HFF-Myc (cell line): ENCODE results near the gene TNNT3.

ENCODE experiments used
- DNase-seq: peaks from one replicate; pipeline ENCODE4 v3.0.0-alpha.2; 2011; ENCODE audit warnings: low read depth; ENCODE audit errors: extremely low read depth
- H3K4me3 ChIP-seq: replicated peaks from 2 replicates; pipeline ENCODE4 v1.5.1; 2011; ENCODE audit warnings: low read depth, mild to moderate bottlenecking, control low read depth, low read length
- TF ChIP-seq, protein P1 (sequence below): IDR thresholded peaks from 2 replicates; pipeline ENCODE4 v1.5.1; 2012; ENCODE audit warnings: mild to moderate bottlenecking, low read depth, low read length, control low read depth; ENCODE audit errors: missing control alignments

TNNT3 gene

GRCh38 chr11:1931341-1932104 lies 12.0 kb downstream of the TNNT3 start:
- no peak overlapping the region for H3K4me3 ChIP-seq
- peak; percentile 3 for DNase-seq
- TF ChIP-seq, protein P1, sequence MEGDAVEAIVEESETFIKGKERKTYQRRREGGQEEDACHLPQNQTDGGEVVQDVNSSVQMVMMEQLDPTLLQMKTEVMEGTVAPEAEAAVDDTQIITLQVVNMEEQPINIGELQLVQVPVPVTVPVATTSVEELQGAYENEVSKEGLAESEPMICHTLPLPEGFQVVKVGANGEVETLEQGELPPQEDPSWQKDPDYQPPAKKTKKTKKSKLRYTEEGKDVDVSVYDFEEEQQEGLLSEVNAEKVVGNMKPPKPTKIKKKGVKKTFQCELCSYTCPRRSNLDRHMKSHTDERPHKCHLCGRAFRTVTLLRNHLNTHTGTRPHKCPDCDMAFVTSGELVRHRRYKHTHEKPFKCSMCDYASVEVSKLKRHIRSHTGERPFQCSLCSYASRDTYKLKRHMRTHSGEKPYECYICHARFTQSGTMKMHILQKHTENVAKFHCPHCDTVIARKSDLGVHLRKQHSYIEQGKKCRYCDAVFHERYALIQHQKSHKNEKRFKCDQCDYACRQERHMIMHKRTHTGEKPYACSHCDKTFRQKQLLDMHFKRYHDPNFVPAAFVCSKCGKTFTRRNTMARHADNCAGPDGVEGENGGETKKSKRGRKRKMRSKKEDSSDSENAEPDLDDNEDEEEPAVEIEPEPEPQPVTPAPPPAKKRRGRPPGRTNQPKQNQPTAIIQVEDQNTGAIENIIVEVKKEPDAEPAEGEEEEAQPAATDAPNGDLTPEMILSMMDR, result no peak

DNA sequence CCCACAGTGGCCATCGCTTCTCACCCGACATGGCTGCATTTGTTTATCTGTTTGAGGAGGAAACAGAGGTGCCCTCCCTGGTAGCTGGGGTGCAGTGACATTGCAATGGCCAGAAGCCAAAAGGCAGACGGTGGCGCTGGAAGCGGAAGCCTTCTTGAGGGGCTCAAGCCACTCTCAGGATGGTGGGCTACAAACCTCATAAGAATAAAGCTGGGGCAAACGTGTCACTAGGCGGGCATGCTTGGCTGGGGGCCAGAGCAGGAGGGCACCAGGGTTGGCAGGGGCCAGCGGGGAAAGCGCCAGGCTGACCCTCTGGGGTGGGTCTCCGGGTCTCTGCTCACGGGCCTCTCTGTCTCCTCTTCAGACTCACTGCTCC lies 12.6 kb downstream of the TNNT3 start:
- no peak overlapping the region for H3K4me3 ChIP-seq
- DNase-seq, result no peak
- TF ChIP-seq, protein P1, result no peak

DNA sequence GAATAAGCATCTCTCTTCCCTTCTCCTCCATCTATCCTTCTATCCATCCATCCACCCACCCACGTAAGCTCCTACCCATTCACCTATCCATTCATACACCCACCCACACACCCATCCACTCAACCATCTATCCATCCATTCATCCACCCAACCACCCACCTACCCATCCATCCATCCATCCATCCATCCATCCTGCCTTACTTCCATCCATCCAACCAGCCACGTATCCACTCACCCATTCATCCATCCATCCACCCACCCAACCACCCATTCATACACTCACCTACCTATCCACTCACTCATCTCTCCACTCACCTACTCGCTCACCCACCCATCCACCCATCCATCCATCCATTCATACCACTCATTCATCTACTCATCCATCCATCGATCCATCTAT lies 13.2 kb downstream of the TNNT3 start:
- TF ChIP-seq, protein P1, result no peak
- DNase-seq, result no peak
- H3K4me3 ChIP-seq, result no peak overlapping the region

DNA sequence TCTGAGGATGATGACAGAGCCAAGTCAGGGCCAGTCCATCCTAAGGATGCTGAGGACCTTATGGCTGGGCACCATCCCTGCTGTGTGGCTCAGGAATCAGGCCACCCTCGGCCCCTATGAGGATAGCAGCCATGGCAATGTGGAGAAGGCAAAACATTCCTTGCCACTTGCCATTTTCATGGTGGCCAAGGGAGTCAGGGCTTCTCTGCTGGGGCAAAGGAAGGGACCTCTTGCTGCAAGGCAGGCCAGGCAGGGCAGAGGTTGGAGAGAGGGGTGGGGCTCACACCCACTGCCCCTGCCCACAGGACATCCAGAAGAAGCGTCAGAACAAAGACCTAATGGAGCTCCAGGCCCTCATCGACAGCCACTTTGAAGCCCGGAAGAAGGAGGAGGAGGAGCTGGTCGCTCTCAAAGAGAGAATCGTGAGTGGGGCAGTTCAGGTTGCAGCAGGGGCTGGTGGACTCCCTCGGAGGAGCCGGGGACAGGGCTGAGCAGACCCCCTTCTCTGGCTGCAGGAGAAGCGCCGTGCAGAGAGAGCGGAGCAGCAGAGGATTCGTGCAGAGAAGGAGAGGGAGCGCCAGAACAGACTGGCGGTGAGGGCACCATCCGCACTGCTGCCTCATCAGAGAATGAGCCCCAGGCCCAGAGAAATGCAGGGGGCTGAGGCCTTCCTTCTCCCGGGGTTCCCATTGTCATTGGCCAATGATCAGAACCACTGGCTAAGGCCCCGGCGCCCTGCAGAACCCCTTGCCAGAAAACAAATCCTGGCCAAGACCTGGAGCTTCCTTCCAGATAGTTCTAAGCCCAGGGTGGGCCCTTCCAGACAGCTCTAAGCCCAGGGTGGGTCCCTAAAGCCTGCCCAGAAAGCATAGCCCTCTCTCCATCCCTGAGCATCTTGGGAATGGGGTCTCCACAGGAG lies 14.2 kb downstream of the TNNT3 start:
- DNase-seq, result no peak
- no peak overlapping the region for H3K4me3 ChIP-seq

DNA sequence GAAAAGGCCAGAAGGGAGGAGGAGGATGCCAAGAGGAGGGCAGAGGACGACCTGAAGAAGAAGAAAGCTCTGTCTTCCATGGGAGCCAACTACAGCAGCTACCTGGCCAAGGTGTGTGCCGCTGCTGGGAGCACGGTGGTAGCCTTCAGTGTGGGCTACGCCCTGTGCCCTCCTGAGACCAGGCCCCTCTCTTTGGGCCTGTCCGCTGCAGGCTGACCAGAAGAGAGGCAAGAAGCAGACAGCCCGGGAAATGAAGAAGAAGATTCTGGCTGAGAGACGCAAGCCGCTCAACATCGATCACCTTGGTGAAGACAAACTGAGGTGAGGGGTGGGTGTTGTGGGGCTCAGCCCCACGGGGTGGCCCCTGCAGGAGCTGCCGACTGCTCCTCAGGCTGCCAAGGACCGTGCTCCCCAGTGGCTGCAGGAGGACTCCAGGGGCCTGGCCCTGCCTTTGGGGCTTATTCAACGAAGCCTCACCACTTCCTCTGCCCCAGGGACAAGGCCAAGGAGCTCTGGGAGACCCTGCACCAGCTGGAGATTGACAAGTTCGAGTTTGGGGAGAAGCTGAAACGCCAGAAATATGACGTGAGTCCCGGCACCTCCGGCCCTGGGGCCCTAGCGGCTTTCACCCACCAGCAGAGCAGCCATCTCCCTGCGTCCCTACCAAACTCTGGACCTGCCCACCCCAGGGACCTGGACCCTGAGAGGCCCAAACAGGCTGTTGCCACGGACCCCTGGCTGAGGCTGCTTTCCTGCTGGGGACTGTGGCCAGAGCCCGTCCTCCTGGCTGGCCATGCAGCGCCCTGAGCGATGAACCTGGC lies 15.0 kb downstream of the TNNT3 start:
- TF ChIP-seq, protein P1, result no peak
- no peak overlapping the region for H3K4me3 ChIP-seq
- no peak for DNase-seq

More for the DNA sequence above, 14.2 kb downstream of the TNNT3 start:
- TF ChIP-seq, protein P1, result no peak
